Right renal cortex interstitium (tissue), 3 donors: ENCODE results near the gene RBM26. TPM values are rescaled to one million over a fixed set of nuclear protein-coding genes. Genes with fewer than 3 reads are reported as not detected.

Experiments
- DNase-seq, 3 donors: peaks; one replicate each; pipeline ENCODE4 v3.0.0-alpha.2; 2013; ENCODE audit warnings: low read depth in 3 of 3, low spot score in 2 of 3
- polyA plus RNA-seq, 3 donors: library from polyadenylated mRNA; unstranded; fragments of 120-200 nt; gene quantifications; one replicate each; pipeline ENCODE4 v1.2.1, GENCODE V29; 2013; ENCODE audit not compliant: insufficient read length in 3 of 3

Gene RBM26
- polyA plus RNA-seq, 3 donors: 74.0 to 81.4 (median 76.4) TPM

DNA sequence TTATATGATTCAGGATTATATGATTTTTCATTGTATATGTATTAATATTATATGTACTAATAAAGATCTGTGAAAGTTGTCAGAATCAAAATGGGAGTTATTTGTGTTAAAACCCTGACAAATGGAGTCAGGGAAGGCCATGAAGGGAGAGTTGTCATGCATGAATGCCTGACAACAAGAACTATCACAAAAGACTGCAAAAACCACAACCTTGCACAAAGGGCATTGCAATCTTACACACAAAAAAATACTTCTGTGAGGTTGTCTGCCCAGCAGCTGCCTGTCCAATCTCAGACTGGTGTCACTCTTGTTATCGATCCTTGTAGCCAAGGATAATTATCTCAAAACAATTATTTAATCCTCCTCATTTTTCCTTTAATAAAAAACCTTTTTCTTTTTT lies 21.2 kb upstream of the RBM26 start:
- no peak for DNase-seq

DNA sequence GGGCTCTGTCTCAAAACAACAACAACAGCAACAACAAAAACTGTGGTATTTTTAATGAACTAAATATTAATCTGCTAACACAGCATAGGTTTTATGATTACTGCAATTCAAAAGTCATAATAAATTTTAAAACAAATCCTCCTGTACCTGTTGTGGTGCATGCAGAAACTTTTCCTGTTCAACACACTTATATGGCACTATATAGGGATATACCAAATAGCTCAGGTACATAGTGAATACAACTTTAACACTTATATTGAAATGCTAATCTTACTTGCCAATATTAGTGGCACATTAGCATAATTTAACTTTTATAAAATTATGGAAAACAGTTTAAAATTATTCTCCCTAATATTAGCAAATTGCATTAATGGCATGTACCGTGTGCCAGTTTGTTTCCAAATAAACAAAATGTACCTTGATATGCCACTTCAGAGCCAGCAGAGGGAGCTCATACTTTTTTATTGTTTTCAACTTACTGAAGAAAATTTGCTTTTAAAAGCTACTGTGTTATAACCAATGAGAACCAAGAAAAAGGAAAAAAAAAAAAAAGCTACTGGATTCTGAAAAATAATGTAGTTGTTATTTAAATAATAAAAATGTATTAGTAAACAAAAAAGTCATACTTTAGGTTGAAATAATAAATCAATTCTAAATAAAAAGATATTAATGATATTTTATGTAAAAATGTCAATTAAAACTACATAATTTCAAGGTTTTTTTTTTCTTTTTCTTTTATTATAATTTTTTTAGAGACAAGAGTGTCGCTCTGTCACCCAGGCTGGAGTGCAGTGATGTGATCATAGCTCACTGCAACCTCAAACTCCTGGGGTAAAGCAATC lies 18.0 kb upstream of the RBM26 start:
- DNase-seq: no peak

DNA sequence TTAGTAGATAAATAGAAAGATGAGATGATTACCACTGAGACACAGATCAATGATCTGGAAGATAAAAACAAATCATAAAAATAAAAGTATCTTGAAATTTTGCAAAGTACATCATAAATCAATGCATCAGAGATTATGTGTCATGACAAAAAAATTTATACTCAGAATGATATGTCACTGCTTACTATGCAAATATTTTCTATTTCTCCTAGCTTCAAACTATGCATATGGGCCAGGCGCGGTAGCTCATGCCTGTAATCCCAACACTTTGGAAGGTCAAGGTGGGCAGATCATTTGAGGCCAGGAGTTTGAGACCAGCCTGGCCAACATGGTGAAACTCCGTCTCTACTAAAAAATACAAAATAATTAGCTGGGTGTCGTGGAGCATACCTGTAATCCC lies 17.3 kb upstream of the RBM26 start:
- DNase-seq: no peak

DNA sequence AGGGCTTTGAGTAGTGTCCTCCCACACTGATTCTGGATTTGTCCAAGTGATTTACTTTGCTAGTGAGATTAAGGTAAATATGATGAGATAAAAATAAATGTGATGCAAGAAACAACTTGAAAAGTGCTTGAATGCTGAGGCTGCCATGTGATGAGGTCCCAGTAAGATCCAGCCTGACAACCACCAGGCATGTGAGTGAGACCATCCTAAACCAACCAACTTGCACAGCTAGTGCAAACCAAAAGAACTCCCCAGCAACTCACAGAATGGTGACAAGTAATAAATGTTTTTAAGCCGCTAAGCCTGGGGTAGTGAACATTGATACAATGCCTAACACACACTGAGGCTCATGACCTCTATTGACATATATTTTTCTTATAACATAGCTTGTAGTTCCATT lies 13.3 kb upstream of the RBM26 start:
- DNase-seq: no peak

DNA sequence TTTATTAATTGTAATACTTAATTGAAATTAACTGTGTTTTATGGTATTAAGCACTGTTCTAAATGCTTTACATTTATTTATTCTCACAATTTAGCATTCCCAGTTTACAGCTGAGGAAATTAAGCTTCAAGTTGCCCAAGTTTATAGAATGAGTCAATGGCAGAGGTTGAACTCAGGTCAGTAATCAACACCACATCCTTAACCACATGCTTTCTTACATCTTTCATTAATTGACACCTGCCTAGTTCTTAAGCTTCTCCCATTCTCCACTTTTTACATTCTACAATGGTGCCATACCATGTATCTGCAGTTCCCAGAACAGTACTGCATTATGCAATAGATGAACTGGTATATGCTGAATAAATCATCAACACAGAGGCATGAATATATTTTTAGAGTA lies 11.7 kb upstream of the RBM26 start:
- DNase-seq: no peak

DNA sequence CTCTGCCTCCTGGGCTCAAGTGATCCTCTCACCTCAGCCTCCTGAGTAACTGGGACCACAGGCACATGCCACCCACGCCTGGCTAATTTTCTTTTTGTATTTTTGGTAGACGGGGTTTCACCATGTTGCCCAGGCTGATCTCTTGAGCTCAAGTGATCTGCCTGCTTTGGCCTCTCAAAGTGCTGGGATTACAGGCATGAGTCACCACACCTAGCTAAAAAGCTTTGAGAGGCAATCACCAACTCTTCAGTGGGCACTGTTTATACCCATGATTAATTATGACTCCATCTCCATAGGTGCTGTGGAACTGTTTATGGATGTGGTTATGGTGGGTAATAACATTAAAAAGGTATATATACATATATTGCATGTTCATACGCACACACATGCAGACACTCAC lies 7.5 kb upstream of the RBM26 start:
- DNase-seq: no peak

DNA sequence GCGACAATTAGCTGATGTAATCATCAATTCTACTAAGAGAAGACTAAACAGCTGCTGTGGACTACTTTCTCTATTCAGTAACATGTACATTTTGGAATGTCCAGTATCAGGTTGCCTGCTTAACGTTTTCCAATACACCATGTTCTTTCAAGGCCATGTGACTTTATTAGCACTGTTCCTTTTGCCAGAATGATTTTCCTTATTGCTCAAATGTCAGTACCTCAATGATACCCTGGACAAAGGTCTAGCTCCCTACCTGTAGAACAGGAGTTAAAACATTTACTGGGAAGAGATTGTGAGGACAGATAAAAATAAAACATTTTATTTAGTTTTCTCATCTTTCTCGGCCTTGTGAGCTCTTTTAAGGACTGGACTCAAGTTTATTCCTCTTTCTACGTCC lies 3.8 kb upstream of the RBM26 start:
- no peak for DNase-seq

DNA sequence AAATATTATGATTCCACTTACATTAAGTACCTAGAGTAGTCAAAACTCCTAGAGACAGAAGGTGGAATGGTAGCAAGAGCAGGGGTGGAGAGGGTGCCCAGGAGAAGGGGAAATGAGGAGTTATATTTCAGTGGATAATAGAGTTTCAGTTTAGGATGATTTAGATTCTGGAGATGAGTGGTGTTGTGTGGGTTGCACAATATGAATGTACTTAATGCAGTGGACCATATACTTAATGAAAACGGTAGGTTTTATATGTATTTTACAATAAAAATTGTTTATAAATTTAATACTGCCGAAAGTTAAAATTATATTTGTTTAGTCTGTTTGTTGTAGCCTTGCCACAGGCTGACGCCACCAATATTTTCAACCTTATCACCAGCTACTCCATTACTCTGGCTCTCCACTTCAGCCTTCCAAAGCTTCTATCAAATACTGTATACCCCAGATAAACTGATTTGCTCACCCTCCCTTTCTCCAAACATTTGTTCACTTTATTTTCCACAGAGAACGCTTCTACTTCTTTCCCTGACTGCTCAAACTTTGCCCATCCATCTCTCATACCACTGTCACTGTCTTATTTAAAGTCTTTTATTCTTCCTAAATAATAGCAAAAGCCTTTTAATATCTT lies 1.4 kb upstream of the RBM26 start:
- DNase-seq: no peak

DNA sequence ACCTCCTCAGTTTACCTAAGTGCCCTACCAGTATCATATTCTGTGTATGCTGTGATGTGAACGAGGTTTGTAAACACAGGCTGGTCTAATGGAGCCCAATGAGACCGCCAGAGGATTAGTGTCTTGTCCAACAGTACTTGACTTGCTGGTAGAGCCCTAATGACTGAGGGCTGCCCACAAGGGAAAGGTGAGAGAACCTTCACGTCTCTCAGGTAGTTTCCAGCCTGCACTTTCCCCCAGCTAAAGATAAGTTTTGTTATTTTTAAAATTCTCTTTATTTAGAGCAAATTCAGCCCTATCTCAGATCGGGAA lies 498 bp upstream of the RBM26 start:
- DNase-seq: no peak

DNA sequence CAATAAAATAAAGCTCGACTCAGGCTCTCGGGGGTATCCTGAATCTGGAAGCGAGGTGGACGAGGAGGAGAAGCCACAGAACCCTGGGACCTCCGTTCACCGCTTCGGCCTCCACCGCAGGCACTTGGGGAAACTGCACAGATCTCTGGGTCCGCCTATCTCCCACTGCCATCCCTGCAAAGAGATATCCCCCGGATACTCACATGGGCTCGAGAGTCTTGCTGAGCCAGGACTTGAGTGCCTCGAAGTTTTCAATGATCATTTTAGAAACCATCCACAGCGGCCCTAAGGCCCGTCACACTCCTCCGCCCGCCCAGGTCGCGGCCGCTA lies 589 bp downstream of the RBM26 start:
- DNase-seq: no peak

DNA sequence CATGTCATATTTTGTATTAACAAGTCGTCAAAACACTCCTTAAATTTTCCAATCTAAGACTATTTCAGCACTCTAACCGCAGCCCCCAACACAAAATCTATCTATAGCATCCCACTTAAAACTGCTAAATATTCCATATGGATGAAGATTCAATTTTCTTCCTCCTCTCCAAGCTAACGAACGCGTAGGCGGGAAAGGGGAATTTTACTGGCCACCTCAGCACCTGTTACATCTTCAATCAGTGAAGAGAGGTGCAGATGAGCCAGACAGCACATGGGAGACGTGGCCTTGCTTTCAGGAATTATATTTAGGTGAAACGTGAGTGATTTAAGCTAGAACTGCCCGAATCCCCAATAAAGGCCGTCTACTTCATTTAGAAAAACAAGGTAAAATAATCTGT lies 1.1 kb downstream of the RBM26 start:
- DNase-seq: no peak

DNA sequence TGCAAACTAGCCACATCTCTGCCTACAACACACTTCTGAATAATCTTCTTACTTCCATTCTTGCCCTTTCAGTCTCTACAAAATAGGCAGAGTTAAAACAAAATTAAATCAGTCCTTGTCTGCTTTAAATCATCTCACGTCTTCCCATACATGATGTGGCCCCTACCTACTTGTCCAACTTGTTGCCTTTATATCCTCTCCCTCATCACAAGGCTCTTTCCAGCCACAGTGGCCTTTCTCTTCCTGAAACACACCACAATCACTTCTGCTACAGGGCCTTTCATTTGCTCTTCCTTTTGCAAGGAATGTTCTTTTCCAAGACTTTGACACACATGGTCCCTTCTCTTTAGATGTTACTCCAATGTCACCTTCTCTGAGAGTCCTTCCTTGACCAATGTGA lies 1.7 kb downstream of the RBM26 start:
- no peak for DNase-seq

DNA sequence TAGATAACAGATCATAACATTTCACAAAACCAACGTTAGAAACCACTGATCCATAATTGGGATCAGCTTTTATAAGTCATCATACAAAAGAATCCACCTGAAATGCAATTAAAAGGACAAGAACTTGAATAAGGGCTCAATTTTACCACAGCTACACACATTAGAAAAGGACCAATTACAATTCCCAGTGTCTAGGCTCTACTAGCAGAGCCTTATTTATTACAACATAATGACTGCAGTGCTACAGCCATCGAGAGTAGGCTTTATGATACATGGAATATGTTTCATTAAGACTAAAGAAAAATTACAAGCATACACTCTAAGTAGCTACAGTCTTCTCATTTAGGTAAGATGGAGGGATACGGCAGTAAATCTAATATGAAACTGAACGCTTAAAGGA lies 2.9 kb downstream of the RBM26 start:
- no peak for DNase-seq

DNA sequence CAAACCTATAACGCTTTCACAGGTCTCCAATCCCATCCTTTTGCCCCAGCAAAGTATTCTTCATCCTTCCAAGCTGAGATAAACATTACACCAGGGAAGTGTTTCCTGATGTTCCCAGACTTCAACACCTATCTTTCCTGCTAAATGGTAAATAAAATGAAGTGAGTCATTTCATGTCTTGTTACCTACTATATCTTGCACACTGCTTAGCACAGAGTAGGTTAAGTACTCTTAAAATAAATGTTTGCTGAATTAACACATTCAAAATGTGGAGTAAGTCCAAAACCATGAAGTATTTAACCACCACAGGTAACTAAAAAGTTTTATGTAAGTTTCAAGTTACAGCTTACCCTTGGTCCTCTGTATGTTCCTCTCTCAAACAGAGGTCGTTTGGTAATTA lies 3.4 kb downstream of the RBM26 start:
- no peak for DNase-seq

DNA sequence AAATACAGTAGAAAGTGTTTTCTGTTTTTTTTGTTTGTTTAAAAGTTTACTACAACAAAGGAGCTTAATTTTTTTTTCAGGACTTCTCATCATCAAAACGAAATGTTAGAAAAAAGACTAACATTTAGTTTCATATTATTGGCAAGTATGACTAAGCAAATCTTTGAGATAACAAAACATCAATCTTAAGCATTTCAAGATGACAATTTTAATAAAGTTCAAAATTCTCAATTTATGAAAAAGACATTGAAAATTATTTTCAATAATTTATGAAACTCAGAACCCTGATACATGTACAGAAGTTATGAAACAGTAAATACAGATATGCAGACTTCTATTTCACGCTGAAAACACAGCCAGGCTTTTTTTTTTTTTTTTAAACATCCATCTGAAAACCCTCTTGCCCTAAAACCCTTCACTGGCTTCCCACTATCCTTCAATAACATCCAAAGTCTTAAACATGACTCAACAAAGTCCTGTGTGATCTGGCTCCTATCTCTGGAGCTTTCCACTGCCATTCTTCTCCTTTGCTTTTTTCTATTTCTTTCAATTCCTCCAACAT lies 3.9 kb downstream of the RBM26 start:
- DNase-seq: no peak

DNA sequence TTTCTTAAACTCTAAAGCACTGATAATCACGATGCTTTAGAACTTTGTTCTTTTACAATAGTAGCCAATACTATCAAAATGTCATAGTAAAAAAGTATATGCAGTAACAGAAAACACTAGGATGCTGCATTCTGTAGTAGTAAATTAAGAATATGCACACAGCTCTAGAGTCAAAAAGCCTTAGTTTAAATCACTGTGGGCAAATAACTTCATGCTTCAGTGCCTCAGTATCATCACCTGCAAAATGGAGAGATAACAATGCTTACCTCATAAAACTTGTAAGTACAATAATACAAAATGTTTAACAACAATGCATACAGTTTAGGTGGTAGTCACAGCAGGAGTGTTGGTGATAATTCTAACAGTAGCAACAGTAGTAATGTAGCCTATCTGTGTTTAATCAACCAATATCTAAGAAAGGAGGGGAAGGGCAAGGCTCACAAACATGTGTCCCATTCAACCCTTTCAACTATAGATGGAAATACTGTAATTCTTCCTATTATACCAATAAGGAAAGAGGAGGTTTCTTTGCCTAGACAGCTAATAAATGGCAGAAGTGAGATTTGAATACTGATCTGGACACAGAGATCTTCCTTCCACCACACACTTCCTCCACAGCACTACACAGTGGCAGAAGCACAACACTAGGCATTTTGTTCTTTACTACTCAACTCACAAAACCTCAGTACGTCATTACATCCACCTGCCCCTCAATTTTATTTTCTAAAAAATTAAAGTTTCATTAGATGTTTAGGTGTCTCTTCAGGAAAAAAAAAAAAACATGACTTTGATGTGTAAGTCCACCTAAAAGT lies 4.6 kb downstream of the RBM26 start:
- no peak for DNase-seq

DNA sequence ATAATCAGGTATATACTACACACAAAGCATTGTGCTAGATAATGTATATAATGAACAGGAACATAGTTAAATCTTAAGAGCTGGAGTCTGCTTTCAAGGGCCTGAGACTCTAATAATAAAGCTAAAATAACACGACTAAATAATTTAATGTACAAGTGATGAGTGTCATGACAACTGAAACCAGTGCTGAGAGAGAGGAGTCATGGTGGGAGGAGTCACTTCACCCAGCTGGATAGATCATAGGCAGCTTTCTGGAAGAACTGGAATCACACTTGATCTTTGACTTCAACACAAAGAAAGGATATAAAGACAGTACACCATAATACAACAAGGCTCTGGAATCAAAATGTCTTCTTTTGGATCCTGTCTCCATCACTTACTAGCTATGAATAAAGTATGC lies 7.1 kb downstream of the RBM26 start:
- DNase-seq: no peak

DNA sequence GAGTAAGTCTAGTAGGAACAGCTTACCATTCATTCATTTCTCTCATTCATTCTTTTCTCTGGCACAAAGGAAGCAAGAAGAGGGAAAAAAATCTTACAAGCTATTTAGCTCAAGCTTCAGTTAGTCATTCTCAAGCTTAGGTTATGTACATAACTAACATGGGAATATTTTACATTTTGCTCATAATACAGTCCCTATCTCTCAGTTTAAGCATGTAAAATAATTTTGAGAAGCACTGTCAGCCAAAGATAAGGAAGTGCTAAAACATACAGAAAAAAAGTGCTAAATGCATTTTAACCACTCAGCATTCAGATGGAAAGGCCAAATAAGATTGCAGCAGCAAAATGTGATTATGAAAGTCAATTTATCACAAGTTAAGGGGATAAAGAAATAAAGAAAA lies 7.9 kb downstream of the RBM26 start:
- no peak for DNase-seq

DNA sequence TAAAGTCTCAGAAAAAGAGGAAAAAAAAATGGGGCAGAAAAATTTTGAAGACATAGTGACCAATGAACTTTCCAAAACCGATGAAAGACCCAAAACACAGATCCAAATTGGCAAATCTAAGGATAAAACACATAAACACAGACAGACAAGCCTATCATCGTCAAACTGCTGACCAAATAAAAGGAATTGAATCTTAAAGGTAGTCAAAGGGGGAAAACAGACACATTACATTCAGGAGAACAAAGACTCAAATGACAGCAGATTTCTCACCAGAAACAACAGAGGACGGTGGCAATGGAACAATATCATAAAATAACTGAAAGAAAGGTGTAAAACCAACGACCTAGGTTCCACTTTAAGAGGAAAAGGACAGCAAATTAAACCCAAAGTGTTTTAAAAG lies 10.2 kb downstream of the RBM26 start:
- no peak for DNase-seq

DNA sequence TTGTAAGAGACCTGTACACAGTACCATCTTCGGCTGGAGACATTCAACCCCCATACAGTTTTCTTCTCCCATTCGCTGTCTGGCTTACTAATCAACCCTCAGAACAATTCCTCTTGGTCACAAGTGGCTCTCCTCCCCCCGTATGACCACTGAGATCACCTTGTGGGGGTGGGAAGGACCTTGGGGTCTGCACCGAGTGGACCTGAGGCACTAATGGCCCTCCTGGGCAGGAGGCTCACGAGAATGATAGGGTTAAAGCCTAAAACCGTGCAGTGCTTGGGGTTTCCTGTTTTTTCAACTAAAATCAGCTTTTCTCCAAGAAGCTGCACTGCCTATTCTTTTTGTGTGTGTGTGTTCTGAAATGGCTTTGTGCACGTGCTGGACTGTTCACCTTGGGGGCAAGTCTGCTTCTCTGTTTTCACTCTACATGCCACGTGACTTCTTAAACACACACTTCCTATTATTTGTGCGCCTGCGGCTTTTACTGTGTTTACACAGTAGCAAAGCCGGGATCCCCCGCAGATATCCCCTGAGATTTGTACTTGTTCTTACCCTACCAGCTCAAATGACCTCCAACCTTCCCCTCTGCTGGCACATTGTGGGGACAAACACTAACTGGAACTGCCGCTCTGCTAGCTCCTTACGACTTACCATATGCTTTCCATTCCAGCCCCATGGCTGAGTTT lies 12.3 kb downstream of the RBM26 start:
- DNase-seq: no peak

DNA sequence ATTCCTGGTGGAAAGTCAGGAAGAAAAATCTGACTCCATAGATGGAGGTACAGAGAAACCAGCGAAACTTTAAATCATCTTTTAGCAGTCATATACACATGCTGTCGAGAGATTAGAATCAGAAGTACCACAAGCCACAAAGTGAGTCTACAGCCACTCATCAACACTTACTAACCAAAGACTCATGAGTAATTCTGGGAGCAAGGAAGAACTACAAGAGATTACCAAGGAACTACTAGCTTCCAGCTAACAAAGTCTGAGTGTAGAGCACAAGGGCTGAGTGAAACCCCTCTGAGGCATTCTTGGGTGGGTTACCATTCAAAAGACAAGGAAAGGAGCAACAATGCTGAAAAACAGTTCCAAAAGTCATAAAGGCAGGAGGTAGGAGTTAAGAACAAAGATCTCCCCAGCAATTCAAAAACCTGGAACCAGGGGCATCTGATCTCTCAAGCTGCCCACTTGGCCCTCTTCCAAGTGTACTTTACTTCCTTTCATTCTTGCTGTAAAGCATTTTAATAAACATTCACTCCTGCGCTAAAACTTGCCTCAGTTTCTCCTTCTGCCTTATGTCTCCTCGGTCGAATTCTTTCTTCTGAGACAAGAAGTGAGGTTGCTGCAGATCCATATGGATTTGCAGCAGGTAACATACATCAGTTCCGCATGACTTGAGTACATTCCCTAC lies 13.0 kb downstream of the RBM26 start:
- no peak for DNase-seq
